ENCODE data around the gene PWP2. TPM values are rescaled to one million over a fixed set of nuclear protein-coding genes. Genes with fewer than 3 reads are reported as not detected.

Gene PWP2
- total and polyA plus RNA-seq, 10 of the 15 experiments (the other 5 are each of a cell fraction or from before 2014, with no cell fraction given): 0.03 to 9.4 (median 2.0) TPM

GRCh38 chr21:44067011-44067839, 40.0 kb upstream of the PWP2 start (continued):
- TF ChIP-seq, protein P1, sequence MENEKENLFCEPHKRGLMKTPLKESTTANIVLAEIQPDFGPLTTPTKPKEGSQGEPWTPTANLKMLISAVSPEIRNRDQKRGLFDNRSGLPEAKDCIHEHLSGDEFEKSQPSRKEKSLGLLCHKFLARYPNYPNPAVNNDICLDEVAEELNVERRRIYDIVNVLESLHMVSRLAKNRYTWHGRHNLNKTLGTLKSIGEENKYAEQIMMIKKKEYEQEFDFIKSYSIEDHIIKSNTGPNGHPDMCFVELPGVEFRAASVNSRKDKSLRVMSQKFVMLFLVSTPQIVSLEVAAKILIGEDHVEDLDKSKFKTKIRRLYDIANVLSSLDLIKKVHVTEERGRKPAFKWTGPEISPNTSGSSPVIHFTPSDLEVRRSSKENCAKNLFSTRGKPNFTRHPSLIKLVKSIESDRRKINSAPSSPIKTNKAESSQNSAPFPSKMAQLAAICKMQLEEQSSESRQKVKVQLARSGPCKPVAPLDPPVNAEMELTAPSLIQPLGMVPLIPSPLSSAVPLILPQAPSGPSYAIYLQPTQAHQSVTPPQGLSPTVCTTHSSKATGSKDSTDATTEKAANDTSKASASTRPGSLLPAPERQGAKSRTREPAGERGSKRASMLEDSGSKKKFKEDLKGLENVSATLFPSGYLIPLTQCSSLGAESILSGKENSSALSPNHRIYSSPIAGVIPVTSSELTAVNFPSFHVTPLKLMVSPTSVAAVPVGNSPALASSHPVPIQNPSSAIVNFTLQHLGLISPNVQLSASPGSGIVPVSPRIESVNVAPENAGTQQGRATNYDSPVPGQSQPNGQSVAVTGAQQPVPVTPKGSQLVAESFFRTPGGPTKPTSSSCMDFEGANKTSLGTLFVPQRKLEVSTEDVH (IDR thresholded peaks at IDR 0.05; ENCODE audit: low read depth, partially characterized antibody): no peak
- no peak for TF ChIP-seq SMC3 (IDR thresholded peaks at IDR 0.05; ENCODE audit: borderline replicate concordance, low read length)
- TF ChIP-seq SKIL (IDR thresholded peaks at IDR 0.05; ENCODE audit: low read depth, poor library complexity, severe bottlenecking): no peak
- no peak for TF ChIP-seq SMAD1 (IDR thresholded peaks at IDR 0.05; ENCODE audit: low read depth, partially characterized antibody)
- no peak for TF ChIP-seq KDM1A (IDR thresholded peaks at IDR 0.05; ENCODE audit: borderline replicate concordance)
- TF ChIP-seq IKZF1 (conservative IDR thresholded peaks at IDR 0.05): no peak
- TF ChIP-seq JUND (IDR thresholded peaks at IDR 0.05; ENCODE audit: low read depth, low read length): no peak
- no peak for TF ChIP-seq MEF2B (IDR thresholded peaks at IDR 0.05; ENCODE audit: partially characterized antibody, poor library complexity, severe bottlenecking)
- no peak for TF ChIP-seq GABPA (IDR thresholded peaks at IDR 0.05; ENCODE audit: low read depth)
- no peak for TF ChIP-seq HDGF (IDR thresholded peaks at IDR 0.05)
- TF ChIP-seq YY1 (IDR thresholded peaks at IDR 0.05; ENCODE audit: low read depth, low read length): no peak
- TF ChIP-seq RBBP5 (conservative IDR thresholded peaks at IDR 0.05): no peak
- TF ChIP-seq ZBTB11 (CRISPR knock-in tag; IDR thresholded peaks at IDR 0.05): no peak
- no peak for TF ChIP-seq MTA2 (IDR thresholded peaks at IDR 0.05; ENCODE audit: low read depth)
- no peak for TF ChIP-seq TCF12 (IDR thresholded peaks at IDR 0.05; ENCODE audit: low read depth, low read length)
